ENCODE measurements around the gene EIF3J.
"Not testable (repeated sequence)": the region's sequence is repeated elsewhere in the genome, so short reads cannot be mapped to it uniquely, and the experiment has no call there.

Gene EIF3J

GRCh38 chr15:44545913-44546802 lies 9.2 kb downstream of the EIF3J start:
- TF ChIP-seq CTCF (conservative IDR thresholded peaks at IDR 0.05) = peak; percentile 51
- H3K27ac ChIP-seq = no peak overlapping the region

- H3K27ac ChIP-seq = peak overlapping the region; percentile 56
Observed at GRCh38 chr15:44549152-44549551, 12.2 kb downstream of the EIF3J start.

- peak overlapping the region; percentile 56 for H3K27ac ChIP-seq
- peak; percentile 71 for TF ChIP-seq CTCF (conservative IDR thresholded peaks at IDR 0.05)
Observed at GRCh38 chr15:44550256-44550655, 13.3 kb downstream of the EIF3J start.

- H3K27ac ChIP-seq = peak overlapping the region; percentile 56
- TF ChIP-seq CTCF (conservative IDR thresholded peaks at IDR 0.05) = no peak; the same call in 1 of the 2 replicates
Observed at GRCh38 chr15:44550734-44551133, 13.8 kb downstream of the EIF3J start.

- TF ChIP-seq CTCF (conservative IDR thresholded peaks at IDR 0.05) = no peak
- peak overlapping the region; percentile 93 for H3K27ac ChIP-seq
Observed at GRCh38 chr15:44554934-44555723, 18.2 kb downstream of the EIF3J start.

GRCh38 chr15:44560926-44561325 lies 24.0 kb downstream of the EIF3J start:
- not testable (repeated sequence) for H3K27ac ChIP-seq

- TF ChIP-seq CTCF (conservative IDR thresholded peaks at IDR 0.05) = no peak
- H3K27ac ChIP-seq = no peak overlapping the region
Observed at GRCh38 chr15:44565387-44566154, 28.6 kb downstream of the EIF3J start.

GRCh38 chr15:44566155-44566540 lies 29.2 kb downstream of the EIF3J start:
- H3K27ac ChIP-seq = no peak overlapping the region
- no peak for TF ChIP-seq CTCF (conservative IDR thresholded peaks at IDR 0.05)
